Stomach (tissue), 4 donors: ENCODE data around the gene PNMA6E.

Experiments used
- EP300 ChIP-seq: sonication (generic); formaldehyde crosslinking; IDR thresholded peaks from one replicate; pipeline ENCODE4 v1.6.1; 2017; ENCODE audit warnings: antibody characterized with exemption
- TF ChIP-seq, protein P1 (sequence below), 7 experiments: fragments of 450-650 bp in 4 of 7; fragments of 200-600 bp in 3 of 7; sonication (generic) in 3 of 7; IDR thresholded peaks; one replicate each; pipeline ENCODE4 v1.5.1; 2016 to 2019; ENCODE audit warnings: antibody characterized with exemption in 7 of 7, control low read depth in 2 of 7, mild to moderate bottlenecking in 1 of 7

DNA sequence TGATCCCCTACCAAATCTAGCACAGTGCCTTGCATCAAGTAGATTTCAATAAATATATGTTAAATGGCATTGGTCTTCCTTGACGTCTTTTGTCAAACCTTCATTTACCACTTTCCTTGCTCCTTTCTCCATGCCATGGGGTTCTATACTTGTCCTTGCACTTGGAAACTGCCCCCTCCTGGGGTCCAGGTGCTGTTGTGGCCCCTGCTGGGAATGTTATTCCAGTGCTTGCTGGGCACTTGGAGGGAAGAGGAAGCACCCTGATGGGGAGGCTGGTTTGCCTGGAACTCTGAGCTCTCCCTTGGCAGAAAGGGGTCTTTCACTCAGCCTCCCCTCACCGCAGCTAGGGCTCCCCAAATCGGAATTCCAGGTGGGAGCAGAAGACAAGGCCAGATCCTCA, 48.3 kb downstream of the PNMA6E start:
- no peak for TF ChIP-seq EP300
- TF ChIP-seq, protein P1, sequence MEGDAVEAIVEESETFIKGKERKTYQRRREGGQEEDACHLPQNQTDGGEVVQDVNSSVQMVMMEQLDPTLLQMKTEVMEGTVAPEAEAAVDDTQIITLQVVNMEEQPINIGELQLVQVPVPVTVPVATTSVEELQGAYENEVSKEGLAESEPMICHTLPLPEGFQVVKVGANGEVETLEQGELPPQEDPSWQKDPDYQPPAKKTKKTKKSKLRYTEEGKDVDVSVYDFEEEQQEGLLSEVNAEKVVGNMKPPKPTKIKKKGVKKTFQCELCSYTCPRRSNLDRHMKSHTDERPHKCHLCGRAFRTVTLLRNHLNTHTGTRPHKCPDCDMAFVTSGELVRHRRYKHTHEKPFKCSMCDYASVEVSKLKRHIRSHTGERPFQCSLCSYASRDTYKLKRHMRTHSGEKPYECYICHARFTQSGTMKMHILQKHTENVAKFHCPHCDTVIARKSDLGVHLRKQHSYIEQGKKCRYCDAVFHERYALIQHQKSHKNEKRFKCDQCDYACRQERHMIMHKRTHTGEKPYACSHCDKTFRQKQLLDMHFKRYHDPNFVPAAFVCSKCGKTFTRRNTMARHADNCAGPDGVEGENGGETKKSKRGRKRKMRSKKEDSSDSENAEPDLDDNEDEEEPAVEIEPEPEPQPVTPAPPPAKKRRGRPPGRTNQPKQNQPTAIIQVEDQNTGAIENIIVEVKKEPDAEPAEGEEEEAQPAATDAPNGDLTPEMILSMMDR (IDR thresholded peaks at IDR 0.05), result no peak
